GM19468 (cell line): Measurements from ENCODE around the gene GNG8.
"Not testable (repeated sequence)": the region's sequence is repeated elsewhere in the genome, so short reads cannot be mapped to it uniquely, and the experiment has no call there.

Experiments
- ATAC-seq: cut with Tn5 transposase; IDR thresholded peaks from one replicate; pipeline ENCODE4 v1.9.1; 2021; ENCODE audit warnings: mild to moderate bottlenecking, moderate library complexity, moderate number of reproducible peaks; ENCODE audit not compliant: unreplicated experiment; ENCODE audit errors: extremely low read depth

Gene GNG8

DNA sequence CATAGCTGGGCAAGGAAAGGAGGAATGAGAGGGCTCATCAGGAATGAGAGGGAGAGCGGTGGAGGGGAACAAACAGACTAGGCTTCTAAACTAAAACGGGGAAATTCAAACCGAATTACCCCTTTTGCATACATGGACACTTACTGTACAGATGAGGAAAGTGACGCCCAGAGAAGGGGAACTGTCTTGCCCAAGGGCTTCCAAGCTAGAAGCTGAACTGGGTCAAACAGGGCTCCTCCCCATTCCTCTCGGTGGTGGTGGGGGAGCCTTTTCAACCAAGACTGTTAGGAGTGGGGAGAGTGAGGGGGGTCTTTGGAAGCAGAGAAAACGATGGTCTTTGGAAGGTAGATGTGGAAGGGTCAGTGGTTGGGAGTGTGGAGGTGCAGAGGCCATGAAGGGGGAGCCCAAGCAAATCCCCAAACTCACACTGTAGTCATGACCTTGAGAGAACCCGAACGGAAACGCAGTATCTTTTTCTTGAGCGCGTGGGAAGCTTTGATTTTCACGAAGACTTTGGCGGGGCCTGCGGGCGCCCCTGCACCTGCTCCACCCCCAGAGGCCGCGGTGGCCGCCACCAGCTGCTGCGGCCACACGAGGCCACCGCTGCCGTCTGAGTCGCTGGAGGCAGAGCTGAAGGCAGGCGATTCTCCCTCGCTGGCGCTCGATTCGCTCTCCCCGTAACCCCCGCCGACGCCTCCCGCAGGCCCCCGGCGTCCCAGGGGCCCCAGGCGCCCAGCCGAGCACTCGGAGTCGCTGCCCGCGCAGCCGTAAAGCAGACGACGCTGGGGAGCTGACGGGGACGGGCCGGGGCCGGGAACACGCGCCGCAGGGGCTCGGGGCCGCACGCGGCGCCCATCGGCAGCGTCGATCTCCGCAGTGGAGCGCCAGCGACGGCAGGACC lies 12.3 kb upstream of the GNG8 start:
- no peak for ATAC-seq

DNA sequence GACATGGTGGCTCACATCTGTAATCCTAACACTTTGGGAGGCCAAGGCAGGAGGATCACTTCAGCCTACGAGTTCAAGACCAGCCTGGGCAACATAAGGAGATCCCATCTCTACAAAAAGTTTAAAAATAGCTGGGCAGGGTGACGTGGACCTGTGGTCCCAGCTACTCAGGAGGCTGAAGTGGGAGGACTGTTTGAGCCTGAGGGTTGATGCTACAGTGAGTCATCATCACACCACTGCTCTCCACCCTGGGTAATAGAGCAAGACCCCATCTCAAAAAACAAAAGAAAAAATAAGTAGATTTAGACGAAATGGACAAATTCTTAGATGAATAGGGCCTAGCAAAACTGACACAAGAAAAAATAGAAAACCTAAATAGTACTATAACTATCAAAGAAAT lies 10.4 kb upstream of the GNG8 start:
- ATAC-seq, result no peak

DNA sequence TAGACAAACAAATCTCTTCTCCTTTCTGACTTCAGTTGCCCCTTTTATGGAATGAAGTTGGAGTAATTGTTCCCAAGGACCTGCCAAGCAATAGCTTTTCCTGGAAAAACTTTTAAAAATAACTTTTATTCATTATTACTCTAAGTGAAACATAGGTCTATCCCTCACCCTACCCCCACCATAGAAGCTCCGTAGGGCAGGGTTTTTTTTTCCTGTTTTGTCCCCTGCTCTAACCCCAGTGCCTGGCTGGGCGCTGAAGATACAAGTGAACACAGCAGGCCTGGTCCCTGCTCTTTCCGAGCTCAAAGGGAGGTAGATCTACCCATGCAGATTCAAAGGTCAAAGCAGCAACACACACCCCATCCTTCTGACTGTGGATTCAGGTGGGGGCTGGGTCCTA lies 8.7 kb upstream of the GNG8 start:
- no peak for ATAC-seq

DNA sequence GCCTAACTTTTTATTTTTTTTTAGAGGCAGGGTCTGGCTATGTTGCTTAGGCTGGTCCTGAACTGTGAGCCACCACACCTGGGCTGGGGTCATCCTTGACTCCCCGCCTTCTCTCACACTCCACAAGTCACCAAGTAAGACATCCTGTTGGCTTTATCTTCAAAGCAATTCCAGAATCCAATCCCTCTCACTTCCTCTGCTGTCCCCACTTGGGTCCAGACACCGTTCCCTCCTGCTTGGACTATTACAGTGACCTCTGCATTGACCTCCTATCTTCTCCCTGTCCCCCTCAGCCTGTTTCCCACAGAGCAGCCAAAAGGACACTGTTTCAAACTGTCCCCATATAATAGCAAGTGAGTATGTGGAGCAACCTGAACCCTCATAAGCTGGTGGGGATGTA lies 4.7 kb upstream of the GNG8 start:
- ATAC-seq, result no peak

DNA sequence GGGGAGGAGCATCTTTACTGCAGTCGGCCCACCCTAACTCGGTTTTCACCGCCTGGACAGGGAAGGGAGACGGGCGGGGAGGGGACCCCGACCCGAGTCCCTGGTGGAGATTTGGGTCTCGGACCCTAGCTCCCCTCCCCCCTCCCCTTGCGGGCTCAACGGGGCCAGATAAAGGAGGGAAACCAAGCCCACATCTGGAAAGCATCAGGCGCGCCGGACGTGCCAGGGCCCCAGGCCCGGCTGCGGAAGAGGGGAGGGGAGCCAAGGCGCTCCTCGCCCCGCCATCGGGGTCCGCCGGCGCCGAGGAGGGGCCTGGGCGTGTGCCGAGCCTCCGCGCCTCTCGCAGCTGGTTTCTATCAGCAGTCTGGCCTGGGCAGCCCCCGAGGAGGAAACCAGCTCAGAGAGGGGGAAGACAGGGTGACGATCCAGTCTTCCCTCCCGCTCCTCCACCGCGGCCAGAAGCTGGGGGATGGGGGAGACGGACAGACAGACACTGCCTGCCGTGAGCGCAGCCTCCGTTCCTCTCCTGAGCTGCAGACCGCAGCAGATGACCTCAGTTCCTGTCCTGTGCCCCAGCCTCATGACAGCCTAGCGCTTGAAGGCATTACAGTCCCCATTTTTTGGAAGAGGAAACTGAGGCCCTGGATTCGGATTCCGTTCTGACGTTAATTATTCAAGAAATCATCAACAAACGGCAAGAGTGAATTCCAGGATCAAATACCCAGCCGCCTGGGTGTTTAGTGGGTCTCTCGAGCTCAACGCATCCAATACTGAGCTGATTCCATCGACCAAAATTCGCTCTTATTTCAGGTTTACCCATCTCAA lies 3.6 kb upstream of the GNG8 start:
- no peak for ATAC-seq

DNA sequence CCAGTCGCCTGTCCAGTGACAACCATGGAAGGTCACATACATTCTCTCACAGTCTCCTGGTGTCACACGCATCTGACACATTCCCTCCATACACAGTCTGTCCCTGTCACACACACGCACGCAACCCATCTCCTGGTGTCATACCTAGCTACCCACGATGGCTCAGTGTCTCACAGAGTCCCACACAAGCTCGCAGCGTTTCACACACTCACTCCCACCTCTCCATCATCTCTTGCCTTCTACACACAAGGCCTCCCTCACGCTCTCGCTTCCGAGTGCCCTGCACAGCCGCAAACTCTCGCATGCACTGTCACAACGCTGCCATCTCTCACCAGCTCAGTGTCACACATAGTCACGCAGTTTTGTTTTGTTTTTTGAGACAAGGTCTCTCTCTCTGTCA lies 1.2 kb upstream of the GNG8 start:
- ATAC-seq, result no peak

DNA sequence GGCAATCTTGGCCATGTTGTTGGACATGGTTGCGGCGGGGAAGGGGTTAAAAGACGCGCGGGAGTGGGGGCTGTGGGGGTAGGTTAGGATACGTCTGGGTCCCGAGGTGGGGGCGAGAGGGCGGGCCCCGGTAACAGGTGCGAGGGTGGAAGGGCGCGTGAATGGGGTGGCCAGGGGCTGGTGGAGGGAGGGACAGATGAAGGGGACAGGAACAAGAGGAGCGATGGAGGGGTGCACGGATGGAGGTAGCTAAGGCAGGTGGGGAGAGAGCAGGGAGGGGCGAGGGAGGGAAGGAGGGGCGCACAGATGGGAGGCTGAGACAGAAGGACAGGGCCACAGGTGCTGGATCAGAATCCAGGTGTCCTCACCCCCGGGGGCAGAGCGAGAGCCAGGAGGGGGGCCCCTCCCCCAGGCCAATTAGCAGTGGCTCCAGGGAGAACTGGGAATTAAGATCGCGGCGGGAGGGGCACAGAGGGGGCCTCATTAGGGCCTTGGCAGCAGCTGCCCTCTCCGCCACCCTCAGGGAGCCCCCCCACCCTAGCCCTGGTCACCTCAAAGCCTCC lies 1.3 kb downstream of the GNG8 start:
- no peak for ATAC-seq

DNA sequence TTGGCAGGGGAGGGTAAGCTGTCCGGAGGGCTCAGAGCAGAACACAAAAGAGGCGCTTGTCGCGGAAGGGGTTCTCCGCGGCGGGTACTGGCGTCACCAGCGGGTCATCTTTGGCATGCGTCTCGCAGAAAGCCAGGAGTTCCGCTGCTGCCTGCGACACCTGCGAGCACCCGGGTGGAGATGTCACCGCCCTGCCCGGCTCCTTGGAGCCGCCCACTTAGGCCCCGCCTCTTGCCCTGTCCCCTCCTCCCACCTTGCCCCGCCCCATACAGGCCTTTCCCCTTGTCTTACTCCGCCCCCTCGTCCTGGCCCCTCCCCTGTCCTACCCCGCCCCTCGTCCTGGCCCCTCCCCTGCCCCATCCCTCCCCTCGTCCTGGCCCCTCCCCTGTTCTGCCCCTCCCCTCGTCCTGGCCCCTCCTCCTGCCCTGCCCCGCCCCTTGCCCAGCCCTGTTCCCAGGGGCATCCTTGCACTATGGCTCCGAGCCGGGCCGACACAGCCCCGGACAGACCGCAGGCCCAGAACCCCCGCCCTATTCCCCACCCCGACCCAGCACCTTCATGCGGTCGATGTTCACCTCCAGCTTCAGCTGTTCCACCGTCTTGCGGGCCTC lies 1.9 kb downstream of the GNG8 start:
- ATAC-seq, result no peak

DNA sequence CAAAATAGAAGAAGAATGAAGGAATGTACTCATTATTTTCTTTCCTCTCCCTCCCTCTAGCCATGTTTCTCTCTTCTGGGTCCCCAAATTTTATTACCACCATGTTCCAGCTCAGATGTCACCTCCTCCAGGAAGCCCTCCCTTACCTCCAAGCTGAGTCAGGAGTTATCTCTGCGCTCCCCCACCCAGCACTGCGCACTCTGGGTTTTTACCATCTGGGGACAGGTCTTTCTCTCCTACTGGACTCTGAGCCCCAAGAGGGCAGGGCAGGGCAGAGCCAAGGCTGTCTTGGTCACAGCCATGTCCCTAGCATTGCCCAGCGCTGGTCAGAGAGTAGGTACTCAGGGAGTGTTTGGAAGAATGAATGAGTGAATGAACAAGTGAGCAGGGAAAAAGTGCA lies 2.9 kb downstream of the GNG8 start:
- ATAC-seq, result no peak

DNA sequence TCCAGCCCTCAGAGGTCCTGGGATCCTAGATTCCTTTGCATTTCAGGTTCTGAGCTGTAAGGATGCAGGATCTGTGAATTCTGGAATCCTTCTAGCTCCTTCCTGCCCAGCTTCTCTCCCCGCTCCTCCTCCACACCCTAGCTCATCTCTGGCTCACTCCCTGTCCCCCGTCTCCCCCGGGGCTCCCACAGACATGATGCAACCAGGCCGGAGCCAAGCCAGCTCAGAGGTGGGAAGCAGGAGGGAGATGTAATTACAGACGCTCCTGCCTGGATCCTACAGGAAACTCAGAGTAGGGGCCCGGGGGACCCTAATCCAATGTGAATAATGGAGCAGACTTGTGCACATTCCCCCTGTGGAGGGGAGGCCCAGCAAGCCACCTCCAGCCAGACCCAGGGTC lies 4.5 kb downstream of the GNG8 start:
- no peak for ATAC-seq

DNA sequence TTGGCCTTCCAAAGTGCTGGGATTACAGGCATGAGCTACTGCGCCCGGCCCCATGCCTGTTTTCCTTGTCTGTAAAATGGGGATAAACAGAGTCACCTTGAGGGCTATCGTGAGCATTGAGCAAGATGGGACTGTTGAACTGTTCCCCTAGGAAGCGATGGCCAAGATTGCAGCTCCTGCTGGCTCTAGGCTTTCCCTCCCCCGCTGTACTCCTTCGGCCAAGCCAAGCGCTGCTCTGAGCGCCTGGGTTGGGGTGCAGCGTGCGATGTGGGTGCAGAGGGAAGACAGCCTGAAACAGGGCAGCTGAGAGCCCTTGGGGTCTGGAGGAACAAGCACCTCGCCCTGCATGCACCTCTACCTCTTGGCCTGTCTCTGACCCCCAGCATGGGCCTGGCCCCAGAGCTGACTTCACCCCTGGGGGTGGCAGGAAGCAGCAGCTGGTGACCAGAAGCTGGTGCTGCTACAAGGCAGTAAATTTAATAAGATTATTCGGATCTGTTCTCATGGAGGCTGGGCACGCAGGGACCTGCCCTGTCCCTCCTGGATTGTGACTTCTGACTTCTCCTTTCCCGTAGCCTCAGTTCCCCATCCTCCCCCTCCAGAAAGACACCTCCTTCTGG lies 5.3 kb downstream of the GNG8 start:
- ATAC-seq, result no peak

DNA sequence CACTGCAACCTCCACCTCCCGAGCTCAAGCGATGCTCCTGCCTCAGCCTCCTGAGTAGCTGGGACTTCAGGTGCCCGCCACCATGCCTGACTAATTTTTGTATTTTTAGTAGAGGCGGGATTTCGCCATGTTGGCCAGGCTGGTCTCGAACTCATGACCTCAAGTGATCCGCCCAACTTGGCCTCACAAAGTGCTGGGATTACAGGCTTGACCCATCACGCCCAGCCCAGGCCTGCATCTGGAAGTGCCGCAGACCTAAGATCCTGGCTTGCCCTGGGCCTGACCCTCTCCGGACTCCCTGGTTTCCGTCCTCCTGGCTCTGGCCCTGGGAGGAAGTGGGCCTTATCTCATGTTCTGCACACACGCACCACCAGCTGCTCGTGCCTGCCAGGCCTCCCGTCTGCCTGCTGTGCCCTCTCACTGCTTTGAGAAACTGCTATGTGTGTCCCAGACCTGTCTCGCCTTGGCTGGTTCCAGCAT lies 6.4 kb downstream of the GNG8 start:
- ATAC-seq, result no peak

DNA sequence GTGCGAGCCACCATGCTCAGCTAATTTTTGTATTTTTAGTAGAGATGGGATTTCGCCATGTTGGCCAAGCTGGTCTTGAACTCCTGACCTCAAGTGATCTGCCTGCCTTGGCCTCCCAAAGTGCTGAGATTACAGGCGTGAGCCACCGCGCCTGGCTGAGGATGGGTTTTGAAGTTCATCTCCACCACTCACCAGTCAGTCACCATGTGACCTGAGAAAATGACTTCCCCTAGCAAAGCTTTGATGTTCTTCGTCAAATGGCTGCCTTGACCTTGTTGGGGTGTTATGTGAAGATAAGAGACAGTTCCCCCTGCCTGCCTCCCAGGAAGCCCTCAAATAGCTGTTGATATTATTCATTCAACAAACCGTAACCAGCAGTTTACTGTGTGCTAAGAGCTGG lies 7.0 kb downstream of the GNG8 start:
- not testable (repeated sequence) for ATAC-seq

DNA sequence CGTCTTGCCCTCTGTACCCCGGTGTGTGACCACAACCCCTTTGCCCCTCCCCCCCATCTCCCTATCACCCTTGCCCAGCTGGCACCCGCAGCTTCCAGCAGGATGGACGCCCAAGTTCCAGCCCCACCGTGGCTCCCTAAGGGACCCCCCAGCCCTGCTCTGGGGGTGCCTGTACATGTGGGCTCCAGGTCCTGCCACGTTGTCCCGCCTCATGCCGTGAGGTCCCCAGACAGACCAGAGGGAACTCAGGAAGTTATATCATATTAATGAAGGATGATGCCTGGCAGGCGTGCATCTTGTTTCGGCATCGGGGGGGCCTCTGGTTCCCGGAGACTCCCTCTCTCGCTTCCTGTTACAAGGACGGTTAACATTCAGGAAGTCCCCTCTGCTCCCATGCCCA lies 9.6 kb downstream of the GNG8 start:
- no peak for ATAC-seq

DNA sequence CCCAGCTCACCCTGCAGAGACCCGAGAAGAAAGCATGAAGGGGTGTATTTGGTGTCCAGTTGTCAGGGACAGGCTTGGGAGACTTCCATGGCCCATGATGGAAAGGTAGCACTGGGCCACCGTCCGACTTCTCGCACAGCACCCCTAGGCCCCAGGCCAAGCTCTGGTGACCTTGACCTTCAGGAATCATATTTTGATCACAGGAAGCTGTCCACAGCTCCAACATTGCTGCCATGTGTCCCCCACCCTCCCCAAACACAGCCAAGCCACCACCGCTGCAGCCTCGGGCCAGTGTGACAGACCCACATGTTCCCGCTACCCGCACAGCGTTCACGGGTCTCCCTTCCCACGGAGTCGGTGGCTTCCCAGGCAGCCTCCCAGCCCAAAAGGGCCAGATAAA lies 10.3 kb downstream of the GNG8 start:
- ATAC-seq, result no peak

DNA sequence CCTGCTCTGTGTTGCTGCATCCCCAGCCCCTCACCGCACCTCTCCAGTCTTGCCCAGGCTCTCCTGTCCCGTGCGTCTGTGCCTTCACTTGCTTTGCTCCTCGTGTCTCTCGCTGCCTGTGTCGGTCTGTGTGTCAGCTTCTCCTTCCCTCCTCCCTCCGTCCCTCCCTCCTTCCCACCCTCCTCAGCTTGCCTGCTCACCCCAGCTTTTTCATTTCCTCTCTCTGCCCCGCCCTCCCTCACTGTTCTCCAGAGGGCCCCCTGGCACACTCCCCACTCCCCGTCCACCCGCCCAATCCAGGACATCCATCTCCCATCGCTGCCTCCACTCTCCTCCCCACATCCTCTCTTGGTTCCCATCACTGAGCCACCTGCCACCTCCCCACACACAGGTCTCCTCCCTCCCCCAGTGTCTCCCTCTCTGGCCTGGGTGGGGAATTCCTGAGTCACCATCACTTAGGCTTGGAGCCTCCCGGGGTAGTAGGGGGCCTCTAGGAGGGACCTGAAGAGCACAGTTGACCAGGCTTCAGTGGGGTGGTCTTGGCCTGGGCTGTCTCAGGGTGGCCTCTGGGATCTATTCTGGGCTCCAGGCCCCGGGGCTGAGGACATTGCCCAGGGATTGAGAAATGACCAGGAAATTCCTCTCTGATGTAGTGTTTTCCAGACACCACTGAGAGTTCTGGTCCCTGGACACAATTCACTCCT lies 10.9 kb downstream of the GNG8 start, which contains the start of gene PTGIR:
TSS of gene PTGIR (minus strand) at position 132 of the 704 bp plus-strand sequence. CDS start 864 bp downstream, outside the sequence.
- no peak for ATAC-seq

DNA sequence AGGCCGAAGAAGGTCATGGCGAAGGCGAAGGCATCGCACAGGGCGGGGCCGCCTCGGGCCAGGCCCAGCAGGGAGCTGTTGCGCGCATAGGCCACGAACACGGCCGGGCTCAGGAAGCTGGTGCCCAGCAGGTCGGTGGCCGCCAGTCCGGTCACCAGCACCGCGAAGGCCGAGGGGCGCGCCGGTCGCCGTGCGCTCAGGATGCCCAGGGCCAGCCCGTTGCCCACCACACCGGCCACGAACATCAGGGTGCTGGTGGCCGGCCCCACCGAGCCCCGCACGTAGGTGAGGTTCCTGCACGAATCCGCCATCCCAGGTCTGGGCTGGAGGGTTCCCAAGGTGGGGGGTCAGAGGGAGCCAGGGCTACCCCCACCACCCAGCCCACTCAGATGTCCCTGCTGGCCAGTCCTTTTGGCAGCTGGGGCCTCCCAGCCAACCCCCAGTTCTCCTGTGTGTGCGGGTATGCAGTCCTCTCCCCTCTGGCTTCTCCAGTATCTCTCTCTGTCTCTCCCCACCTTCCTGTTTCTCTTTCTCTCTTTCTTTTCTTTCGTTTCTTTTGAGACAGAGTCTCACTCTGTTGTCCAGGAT lies 12.0 kb downstream of the GNG8 start:
- no peak for ATAC-seq

DNA sequence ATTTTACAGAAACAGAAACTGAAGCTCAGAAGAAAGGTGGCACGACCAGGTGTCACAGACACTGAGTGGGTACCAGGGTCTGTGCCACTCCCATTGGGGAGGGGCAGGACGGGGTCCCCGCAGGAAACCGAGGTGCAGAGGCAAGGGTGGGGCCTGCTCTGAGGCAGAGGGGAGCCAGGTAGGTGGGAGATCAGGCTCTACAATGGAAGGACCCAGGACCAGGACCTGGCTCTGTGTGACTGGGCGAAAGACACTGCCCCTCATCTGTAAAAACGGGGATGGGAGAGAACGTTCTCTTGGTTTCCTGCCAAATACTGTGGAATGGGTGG lies 13.9 kb downstream of the GNG8 start:
- ATAC-seq, result no peak
